K562 (cell line): ENCODE data around the gene SVIL. TPM values are rescaled to one million over a fixed set of nuclear protein-coding genes. Genes with fewer than 3 reads are reported as not detected.

Source experiments
- ATAC-seq: fragments of 200-7000 bp; cut with Tn5 transposase; 3 replicates; pipeline ENCODE4 v1.9.1; 2020; ENCODE audit warnings: moderate library complexity
- BruUV-seq: library from RNA; stranded (reverse); fragments of 400-500 nt; replicated peaks from 2 replicates; lab custom pipeline; 2021; lab: Mats Ljungman, UMichigan
- CTCF ChIA-PET: fragments of 300-600 bp; formaldehyde crosslinking; extraction: SDS; loops from one replicate; lab custom pipeline; 2021; ENCODE audit warnings: low intra/inter-chr PET ratio; lab: Yijun Ruan, JAX
- POLR2A ChIA-PET: fragments of 300-600, 350-650 bp; sonication (Branson Sonifier 250); formaldehyde crosslinking; extraction: SDS; loops from one replicate; lab custom pipeline; 2021; ENCODE audit warnings: antibody characterized with exemption, inconsistent platforms; lab: Yijun Ruan, JAX
- DNase-seq, 4 experiments: peaks; one replicate each; pipeline versions ENCODE4 v3.0.0 to v3.0.0-alpha.2; 2011 to 2018; ENCODE audit warnings: low spot score in 3 of 4, mixed read lengths in 3 of 4; ENCODE audit errors: extremely low read depth in 1 of 4
- FAIRE-seq: peaks from 2 replicates; lab custom pipeline; 2011; peaks lifted over from hg19 to GRCh38; lab: Jason Lieb, UNC
- H2AFZ ChIP-seq: 2 replicates; pipeline ENCODE4 v1.6.0; 2011; ENCODE audit warnings: low read depth, low read length, control low read depth, inconsistent platforms
- H3K27ac ChIP-seq: fragments of 200-600 bp; 3 replicates; pipeline ENCODE4 v1.8.0; 2011; ENCODE audit warnings: low read depth, mild to moderate bottlenecking, control low read depth, inconsistent platforms, low read length, moderate library complexity, mixed read lengths; ENCODE audit errors: extremely low read depth
- H3K27me3 ChIP-seq, 2 experiments: fragments of 300-600 bp in 1 of 2; 2 replicates in 1 of 2; 3 replicates in 1 of 2; pipeline versions ENCODE4 v1.6.0 to v1.8.0; 2011; ENCODE audit warnings: inconsistent platforms in 2 of 2, low read length in 2 of 2, mild to moderate bottlenecking in 1 of 2, mixed read lengths in 1 of 2, moderate library complexity in 1 of 2; ENCODE audit not compliant: control insufficient read depth in 2 of 2, insufficient read depth in 2 of 2
- H3K36me3 ChIP-seq: fragments of 300-600 bp; 3 replicates; pipeline ENCODE4 v1.8.0; 2011; ENCODE audit warnings: mild to moderate bottlenecking, low read length, inconsistent platforms; ENCODE audit not compliant: control insufficient read depth, insufficient read depth
- H3K4me1 ChIP-seq, 2 experiments: fragments of 200-600 bp in 1 of 2; replicated peaks in 1 of 2; 2 replicates in 1 of 2; 3 replicates in 1 of 2; pipeline versions ENCODE4 v1.5.1 to v1.8.0; 2011; ENCODE audit warnings: inconsistent platforms in 2 of 2, low read length in 2 of 2, mild to moderate bottlenecking in 1 of 2, mixed read lengths in 1 of 2, moderate library complexity in 1 of 2; ENCODE audit not compliant: control insufficient read depth in 2 of 2, insufficient read depth in 2 of 2
- H3K4me2 ChIP-seq: 2 replicates; pipeline ENCODE4 v1.6.1; 2011; ENCODE audit warnings: low read length, control low read depth, inconsistent platforms, mixed read lengths; ENCODE audit not compliant: insufficient read depth
- H3K4me3 ChIP-seq: fragments of 200-600 bp; sonication (generic), shearing (Covaris generic); 2 replicates; pipeline ENCODE4 v1.5.1; 2016; ENCODE audit warnings: control low read depth, inconsistent platforms
- H3K79me2 ChIP-seq: fragments of 200-600 bp; 3 replicates; pipeline ENCODE4 v1.8.0; 2011; ENCODE audit warnings: low read length, inconsistent platforms; ENCODE audit not compliant: control insufficient read depth, insufficient read depth
- H3K9ac ChIP-seq, 2 experiments: 2 replicates each; pipeline versions ENCODE4 v1.6.0 to v1.6.1; 2011; ENCODE audit warnings: low read depth in 2 of 2, low read length in 2 of 2, control low read depth in 1 of 2, inconsistent platforms in 1 of 2, mild to moderate bottlenecking in 1 of 2, mixed read lengths in 1 of 2; ENCODE audit not compliant: insufficient read depth in 1 of 2
- H3K9me1 ChIP-seq: one replicate; pipeline ENCODE4 v1.6.0; 2011; ENCODE audit warnings: inconsistent platforms, mild to moderate bottlenecking, low read length, moderate library complexity; ENCODE audit not compliant: control insufficient read depth, insufficient read depth
- H3K9me3 ChIP-seq: replicated peaks from 2 replicates; pipeline ENCODE4 v1.5.1; 2011; ENCODE audit warnings: low read depth, low read length, inconsistent platforms; ENCODE audit not compliant: control insufficient read depth, insufficient read depth
- H4K20me1 ChIP-seq: replicated peaks from 2 replicates; pipeline ENCODE4 v1.6.1; 2011; ENCODE audit warnings: low read length, inconsistent platforms, mixed read lengths; ENCODE audit not compliant: control insufficient read depth, insufficient read depth
- CLOCK ChIP-seq: fragments of 250-450 bp; sonication (Bioruptor Pico); IDR thresholded peaks from 2 replicates; pipeline ENCODE4 v1.4.0; 2020; ENCODE audit warnings: mild to moderate bottlenecking, moderate library complexity, borderline replicate concordance
- FOXK2 ChIP-seq, 2 experiments: fragments of 450-650 bp; IDR thresholded peaks in 1 of 2; conservative IDR thresholded peaks in 1 of 2; 2 replicates each; pipeline ENCODE4 v1.6.1; 2016; ENCODE audit warnings: low read depth in 2 of 2, mild to moderate bottlenecking in 1 of 2
- FOXM1 ChIP-seq, 2 experiments: fragments of 450-650 bp in 1 of 2; sonication (generic) in 1 of 2; formaldehyde crosslinking in 1 of 2; IDR thresholded peaks; 2 replicates each; pipeline versions ENCODE4 v1.6.1 to v1.9.0; 2017 to 2022; ENCODE audit warnings: low read depth in 2 of 2, mild to moderate bottlenecking in 2 of 2, missing genetic modification reagents in 1 of 2, moderate library complexity in 1 of 2
- MLLT1 ChIP-seq, 2 experiments: fragments of 450-650 bp; IDR thresholded peaks; 2 replicates each; pipeline ENCODE4 v1.6.1; 2016
- TAL1 ChIP-seq: fragments of 450-650 bp; IDR thresholded peaks from 2 replicates; pipeline ENCODE4 v1.6.1; 2016; ENCODE audit warnings: mild to moderate bottlenecking
- UBTF ChIP-seq, 2 experiments: IDR thresholded peaks; 2 replicates each; pipeline ENCODE4 v1.6.1; 2012; ENCODE audit warnings: improper control_type of control experiment in 2 of 2, low read depth in 2 of 2, low read length in 2 of 2, borderline replicate concordance in 1 of 2
- XRCC5 ChIP-seq: fragments of 200-400 bp; formaldehyde crosslinking; IDR thresholded peaks from 2 replicates; pipeline ENCODE4 v1.6.1; 2017; ENCODE audit warnings: low read depth, mild to moderate bottlenecking, low read length
- ZBTB12 ChIP-seq: fragments of 250-450 bp; sonication (Bioruptor Pico); IDR thresholded peaks from 2 replicates; pipeline ENCODE4 v1.4.0; 2020
- ZNF507 ChIP-seq: conservative IDR thresholded peaks from 2 replicates; pipeline ENCODE4 v1.6.1; 2017; ENCODE audit warnings: missing genetic modification characterization, missing compliant biosample characterization
- ZNF655 ChIP-seq: fragments of 250-450 bp; sonication (Bioruptor Pico); IDR thresholded peaks from 2 replicates; pipeline ENCODE4 v1.5.0; 2021
- ZSCAN32 ChIP-seq: fragments of 450-650 bp; formaldehyde crosslinking; IDR thresholded peaks from 2 replicates; pipeline ENCODE4 v1.4.0; 2020; ENCODE audit warnings: mild to moderate bottlenecking, moderate library complexity
- WGBS: fragments of 100-300 bp; shearing (Covaris generic); methylation state at CpG from one replicate; pipeline ENCODE4 v1.1.6; 2016; ENCODE audit warnings: low coverage, mixed read lengths; ENCODE audit not compliant: insufficient coverage; ENCODE audit errors: missing lambda C conversion rate; 5-methylcytosine and 5-hydroxymethylcytosine counted together
- in situ Hi-C: fragments of 300-500 bp; cut with MboI; formaldehyde crosslinking; loops from 4 replicates; pipeline ENCODE4 v1.15.0; 2018; ENCODE audit warnings: inconsistent platforms, mixed read lengths
- intact Hi-C: fragments of 100-400 bp; cut with micrococcal nuclease; formaldehyde crosslinking; loops from 2 replicates; pipeline ENCODE4 v1.14.2; 2022
- polyA plus RNA-seq, 8 experiments: library from polyadenylated mRNA; depleted of rRNA in 4 of 8; stranded (reverse) in 5 of 8; unstranded in 3 of 8; fragments of >200 nt; fragmentation: Nextera tagmentation in 2 of 8; fragmentation: Illumina TruSeq in 1 of 8; extraction: Ambion mirVana in 2 of 8; extraction: Trizol in 1 of 8; gene quantifications; 2 replicates each; pipeline versions ENCODE4 v1.2.1 to v1.2.3, GENCODE V29; 2011 to 2014; ENCODE audit warnings: inconsistent platforms in 1 of 8, missing spikeins in 1 of 8
- total RNA-seq, 7 experiments: library from RNA; depleted of rRNA in 6 of 7; stranded (reverse); fragments of >200 nt in 6 of 7; fragmentation: Illumina TruSeq in 2 of 7; extraction: Trizol in 2 of 7; gene quantifications; 2 replicates each; pipeline versions ENCODE4 v1.2.1 to v1.2.3, GENCODE V29; 2011 to 2021; ENCODE audit warnings: low replicate concordance in 1 of 7

The SVIL gene
- total and polyA plus RNA-seq, 9 of the 15 experiments (the other 6 are each of a cell fraction or from before 2014, with no cell fraction given): under 0.01 to 0.18 (median 0.05) TPM; not detected in 3

- no peaks in the 10 kb centered on the region for H3K9me3 ChIP-seq
- DNase-seq (no peak), ATAC-seq (no peak), FAIRE-seq (no peak)
- H3K9ac ChIP-seq: no peak overlapping the region
- H3K27ac ChIP-seq: no peak overlapping the region
- no TSS peak for BruUV-seq
- H4K20me1 ChIP-seq: no peaks in the 10 kb centered on the region
- POLR2A ChIA-PET: interaction anchor here (0.6 kb wide), 1 partner anchor 11 kb away, joined by 3 read pairs; no protein-coding TSS in a partner anchor
- CTCF ChIA-PET: no interaction called here
- WGBS: 14% methylated on average over 12 of the region's 19 CpGs
- H2AFZ ChIP-seq: no peak overlapping the region
- no peaks in the 10 kb centered on the region for H3K36me3 ChIP-seq
- no peaks in the 10 kb centered on the region for H3K79me2 ChIP-seq
- H3K27me3 ChIP-seq: peaks cover 8 to 12% of the 10 kb centered on the region in 2 experiments; a peak in 3 of 5 replicates
- no peaks in the 10 kb centered on the region for H3K9me1 ChIP-seq
- intact Hi-C loops: no loop called here
- H3K4me1 ChIP-seq: peaks cover 12 to 16% of the 10 kb centered on the region in 2 experiments; a peak in 4 of 5 replicates
- no peak overlapping the region for H3K4me2 ChIP-seq
- in situ Hi-C loops: no loop called here
- no peak overlapping the region for H3K4me3 ChIP-seq
- TF ChIP-seq ZNF507 (tag): no peak
- no peak for TF ChIP-seq TAL1
- no peak for TF ChIP-seq UBTF (IDR thresholded peaks at IDR 0.05; ENCODE audit: borderline replicate concordance in 1 of 2, low read depth in 2 of 2, low read length in 2 of 2)
- TF ChIP-seq ZSCAN32: no peak
- TF ChIP-seq ZNF655 (CRISPR knock-in tag): no peak
- no peak for TF ChIP-seq FOXK2 (conservative IDR thresholded peaks at IDR 0.05 in 1 of 2, IDR thresholded peaks at IDR 0.05 in 1 of 2; ENCODE audit: low read depth in 2 of 2)
- TF ChIP-seq ZBTB12 (CRISPR knock-in tag): no peak
- TF ChIP-seq MLLT1 (IDR thresholded peaks at IDR 0.05): no peak
- TF ChIP-seq FOXM1 (IDR thresholded peaks at IDR 0.05; ENCODE audit: low read depth): no peak
- no peak for TF ChIP-seq FOXM1 (CRISPR knock-in tag; IDR thresholded peaks at IDR 0.05; ENCODE audit: low read depth)
- TF ChIP-seq XRCC5: no peak
- TF ChIP-seq CLOCK (CRISPR knock-in tag): no peak
Observed at GRCh38 chr10:29473406-29474100, 161.2 kb downstream of the SVIL start.
